HG02571 (cell line): Measurements from ENCODE around the gene NDUFV3.
"Not testable (repeated sequence)": the region's sequence is repeated elsewhere in the genome, so short reads cannot be mapped to it uniquely, and the experiment has no call there.

Experiments
- ATAC-seq: cut with Tn5 transposase; IDR thresholded peaks from one replicate; pipeline ENCODE4 v1.9.1; 2021; ENCODE audit warnings: mild to moderate bottlenecking, moderate library complexity; ENCODE audit not compliant: unreplicated experiment

NDUFV3 gene

GRCh38 chr21:42933137-42933970 lies 40.2 kb downstream of the NDUFV3 start:
- not testable (repeated sequence) for ATAC-seq

GRCh38 chr21:42933973-42934372 lies 40.9 kb downstream of the NDUFV3 start:
- not testable (repeated sequence) for ATAC-seq

GRCh38 chr21:42936360-42936759 lies 43.3 kb downstream of the NDUFV3 start:
- not testable (repeated sequence) for ATAC-seq

DNA sequence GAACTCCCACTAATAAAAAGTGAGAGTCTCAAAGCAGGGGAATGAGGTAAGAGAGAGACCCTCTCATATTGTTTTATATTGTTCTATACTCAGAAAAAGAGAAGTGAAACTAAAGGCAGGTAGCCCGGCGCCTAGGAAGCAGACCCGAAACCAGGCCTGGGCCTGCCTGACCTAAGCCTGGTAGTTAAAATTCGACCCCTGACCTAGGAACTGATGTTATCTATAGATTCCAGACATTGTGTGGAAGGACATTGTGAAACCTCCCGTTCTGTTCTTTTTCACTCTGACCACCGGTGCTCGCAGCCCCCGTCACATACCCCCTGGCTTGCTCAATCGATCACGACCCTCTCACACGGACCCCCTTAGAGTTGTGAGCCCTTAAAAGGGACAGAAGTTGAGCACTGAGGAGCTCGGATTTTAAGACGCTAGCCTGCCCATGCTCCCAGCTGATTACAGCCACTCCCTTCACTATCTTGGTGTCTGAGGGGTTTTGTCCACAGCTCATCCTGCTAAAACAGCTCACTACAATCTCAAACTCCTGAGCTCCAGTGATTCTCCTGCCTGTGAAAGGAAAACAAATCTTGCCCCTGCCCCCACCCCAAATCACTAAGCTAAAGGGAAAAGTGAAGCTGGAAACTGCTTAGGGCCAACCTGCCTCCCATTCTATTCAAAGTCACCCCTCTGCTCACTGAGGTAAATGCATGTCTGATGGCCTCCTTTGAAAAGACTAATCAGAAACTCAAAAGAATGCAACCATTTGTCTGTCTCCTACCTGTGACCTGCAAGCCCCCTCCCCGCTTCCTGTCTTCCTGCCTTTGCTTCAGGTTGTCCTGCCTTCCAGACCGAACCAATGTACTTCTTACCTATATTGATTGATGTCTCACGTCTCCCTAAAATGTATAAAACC lies 44.2 kb downstream of the NDUFV3 start:
- not testable (repeated sequence) for ATAC-seq

DNA sequence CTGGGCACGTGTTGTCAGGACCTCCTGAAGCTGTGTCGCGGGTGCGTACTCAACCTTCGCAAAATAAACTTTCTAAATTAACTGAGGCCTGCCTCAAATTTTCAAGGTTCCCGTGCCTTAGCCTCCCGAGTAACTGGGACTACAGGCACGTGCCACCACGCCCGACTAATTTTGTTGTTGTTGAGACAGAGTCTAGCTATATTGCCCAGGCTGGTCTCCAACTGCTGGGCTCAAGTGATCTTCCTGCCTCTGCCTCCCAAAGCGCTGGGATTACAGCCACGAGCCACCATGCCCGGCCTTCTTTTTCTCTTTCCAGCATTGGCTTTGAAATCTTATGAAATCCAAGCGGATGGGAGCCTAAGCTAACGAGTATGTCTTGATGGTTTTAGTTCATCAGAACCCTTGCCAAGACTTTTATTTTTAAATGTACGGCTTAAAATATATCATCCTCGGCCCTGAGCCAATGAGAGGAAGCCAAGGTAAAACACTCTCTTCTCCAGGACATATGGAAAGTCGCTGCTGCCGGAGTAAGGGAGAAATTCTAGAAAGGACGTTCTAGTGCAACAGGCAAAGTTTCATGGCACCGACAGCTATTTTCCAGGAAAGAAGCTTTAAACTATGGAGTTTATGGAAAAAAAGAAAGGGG lies 45.0 kb downstream of the NDUFV3 start:
- no peak for ATAC-seq

DNA sequence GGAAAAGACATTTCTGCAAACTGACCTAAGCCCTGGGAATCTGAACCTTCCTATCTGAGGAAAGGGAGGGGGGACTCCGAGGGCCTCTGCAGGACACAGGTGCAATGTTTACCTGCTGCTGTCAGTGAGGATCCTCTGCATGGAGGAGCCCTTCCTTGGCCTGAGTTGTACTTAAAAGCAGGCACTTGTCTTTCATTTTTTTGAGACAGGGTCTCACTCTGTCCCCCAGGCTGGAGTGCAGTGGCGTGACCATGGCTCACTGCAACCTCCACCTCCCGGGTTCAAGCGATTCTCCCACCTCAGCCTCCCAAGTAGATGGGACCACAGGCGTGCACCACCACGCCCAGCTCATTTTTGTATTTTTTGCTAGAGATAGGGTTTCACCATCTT lies 45.5 kb downstream of the NDUFV3 start:
- not testable (repeated sequence) for ATAC-seq

DNA sequence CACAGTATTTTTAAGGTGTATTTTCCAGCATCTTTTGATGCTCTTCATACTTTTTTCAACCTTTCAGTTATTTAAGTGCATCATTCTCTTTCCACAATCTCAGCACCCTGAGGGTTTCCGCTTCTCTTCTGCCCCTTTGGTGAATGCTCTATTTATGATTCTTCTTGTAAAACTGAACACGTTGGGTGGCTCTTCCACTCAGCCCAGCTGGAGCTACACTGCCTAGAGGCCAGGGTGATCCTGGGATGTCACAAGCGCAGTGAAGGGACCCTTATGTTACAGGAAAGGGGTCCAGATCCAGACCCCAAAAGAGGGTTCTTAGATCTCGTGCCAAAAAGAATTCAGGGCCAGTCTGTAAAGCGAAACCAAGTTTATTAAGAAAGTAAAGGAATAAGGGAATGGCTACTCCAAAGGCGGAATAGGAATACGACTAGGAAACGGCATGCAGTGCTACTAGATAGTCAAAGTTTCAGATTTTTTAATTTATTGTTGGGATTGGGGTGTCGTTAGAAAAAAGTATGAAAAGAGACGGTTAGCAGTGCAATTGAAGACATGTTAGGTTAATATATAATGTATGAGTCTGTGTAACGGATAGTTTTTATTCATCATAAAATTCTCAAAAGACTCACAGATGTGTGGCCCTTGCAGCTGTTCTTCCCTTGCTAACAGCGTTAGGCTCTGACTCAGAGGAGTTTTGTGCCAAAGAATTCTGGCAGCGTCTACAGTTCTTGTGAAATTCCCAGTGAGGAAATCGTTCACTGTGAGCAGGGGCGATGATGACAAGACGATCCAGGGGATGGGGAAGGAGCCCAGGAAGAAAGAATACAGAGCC lies 46.7 kb downstream of the NDUFV3 start:
- no peak for ATAC-seq

DNA sequence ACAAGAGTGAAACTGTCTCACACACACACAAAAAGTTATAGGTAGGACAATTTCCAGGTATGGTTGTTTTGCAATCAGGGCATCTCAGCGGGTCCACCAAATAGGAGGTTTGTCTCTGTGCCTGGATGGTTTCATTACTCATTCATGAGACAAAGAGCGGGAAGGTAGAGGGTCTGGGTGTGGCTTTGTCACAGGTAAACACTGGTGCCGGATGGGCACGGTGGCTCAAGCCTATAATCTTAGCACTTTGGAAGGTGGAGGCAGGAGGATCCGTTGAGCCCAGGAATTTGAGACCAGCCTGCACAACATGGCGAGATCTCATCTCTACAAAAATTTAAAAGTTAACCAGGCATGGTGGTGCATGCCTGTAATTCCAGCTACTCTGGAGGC lies 48.6 kb downstream of the NDUFV3 start:
- no peak for ATAC-seq

GRCh38 chr21:42942244-42942643 lies 49.1 kb downstream of the NDUFV3 start:
- ATAC-seq: no peak

DNA sequence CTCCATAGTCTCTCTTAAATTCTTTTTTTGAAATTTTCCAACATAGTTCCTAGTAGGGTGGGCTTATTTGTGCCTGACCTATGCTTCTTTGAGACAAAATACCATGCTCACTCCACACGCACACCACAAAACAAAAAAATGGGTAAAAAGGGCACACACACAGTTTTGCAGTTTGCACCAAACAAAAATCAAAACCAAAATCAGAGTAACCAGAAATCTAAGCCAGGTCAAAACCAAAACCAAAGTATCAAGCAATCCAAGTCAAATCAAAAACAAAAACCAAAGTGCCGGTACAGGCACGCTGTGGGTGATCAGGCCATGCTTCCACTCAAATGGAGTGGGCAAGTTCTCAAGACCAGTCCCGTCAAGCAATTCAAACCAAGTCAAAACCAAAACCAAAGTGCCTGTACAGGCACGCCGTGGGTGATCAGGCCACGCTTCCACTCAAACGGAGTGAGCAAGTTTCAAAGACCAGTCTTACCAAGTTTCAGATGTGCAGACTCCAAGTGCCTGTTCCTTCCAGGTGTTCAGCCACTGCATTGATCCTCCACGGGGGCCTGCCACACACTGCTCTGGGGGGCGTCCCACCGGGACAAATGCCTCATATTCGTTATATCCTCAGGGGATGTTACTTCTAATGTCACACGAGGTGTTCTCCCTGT lies 56.1 kb downstream of the NDUFV3 start:
- ATAC-seq: not testable (repeated sequence)

GRCh38 chr21:42951193-42951592 lies 58.1 kb downstream of the NDUFV3 start:
- ATAC-seq: not testable (repeated sequence)

DNA sequence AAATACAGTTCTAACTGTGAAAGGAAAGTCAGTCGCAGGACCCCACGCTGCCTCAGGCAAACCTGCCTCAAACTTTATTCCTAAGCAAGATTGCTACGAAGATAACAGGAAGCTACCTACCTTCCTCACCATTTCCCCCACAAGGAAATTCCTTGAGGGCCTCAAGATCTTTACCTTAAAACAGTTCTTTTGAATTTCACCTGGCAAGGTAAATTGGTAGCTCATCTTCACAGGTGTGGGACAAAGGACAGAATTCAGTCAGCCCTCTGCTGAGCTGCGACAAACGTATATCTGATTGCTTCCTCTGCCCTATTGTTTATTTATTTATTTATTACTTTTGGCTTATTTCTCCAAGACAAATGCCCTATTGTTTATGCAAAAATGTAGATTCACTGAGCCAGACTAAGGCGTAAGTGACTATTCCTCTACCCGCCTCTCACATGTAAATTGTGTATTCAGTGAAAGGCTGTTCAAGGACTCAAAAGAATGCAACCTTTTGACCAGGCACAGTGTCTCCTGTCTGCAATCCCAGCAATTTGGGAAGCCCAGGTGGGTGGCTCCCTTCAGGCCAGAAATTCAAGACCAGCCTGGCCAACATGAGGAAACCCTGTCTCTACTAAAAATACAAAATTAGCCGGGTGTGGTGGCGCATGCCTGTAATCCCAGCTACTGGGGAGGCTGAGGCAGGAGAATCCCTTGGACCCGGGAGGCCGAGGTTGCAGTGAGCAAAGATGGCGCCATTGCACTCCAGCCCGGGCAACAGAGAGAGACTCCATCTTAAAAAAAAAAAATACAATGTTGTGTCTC lies 63.9 kb downstream of the NDUFV3 start:
- no peak for ATAC-seq

DNA sequence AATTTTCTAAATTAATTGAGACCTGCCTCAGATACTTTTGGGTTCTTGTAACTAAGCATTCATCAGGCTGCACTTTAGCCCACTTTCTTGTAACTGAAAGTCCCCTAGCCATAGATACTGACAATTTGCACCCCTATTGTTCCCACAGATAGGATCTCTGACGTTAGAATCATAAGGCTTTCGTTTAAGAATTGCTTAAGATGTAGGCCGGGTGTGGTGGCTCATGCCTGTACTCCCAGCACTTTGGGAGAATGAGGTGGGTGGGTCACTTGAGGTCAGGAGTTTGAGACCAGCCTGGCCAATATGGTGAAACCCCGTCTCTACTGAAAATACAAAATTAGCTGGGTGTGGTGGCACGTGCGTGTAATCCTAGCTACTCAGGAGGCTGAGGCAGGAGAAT lies 65.0 kb downstream of the NDUFV3 start:
- ATAC-seq: not testable (repeated sequence)

DNA sequence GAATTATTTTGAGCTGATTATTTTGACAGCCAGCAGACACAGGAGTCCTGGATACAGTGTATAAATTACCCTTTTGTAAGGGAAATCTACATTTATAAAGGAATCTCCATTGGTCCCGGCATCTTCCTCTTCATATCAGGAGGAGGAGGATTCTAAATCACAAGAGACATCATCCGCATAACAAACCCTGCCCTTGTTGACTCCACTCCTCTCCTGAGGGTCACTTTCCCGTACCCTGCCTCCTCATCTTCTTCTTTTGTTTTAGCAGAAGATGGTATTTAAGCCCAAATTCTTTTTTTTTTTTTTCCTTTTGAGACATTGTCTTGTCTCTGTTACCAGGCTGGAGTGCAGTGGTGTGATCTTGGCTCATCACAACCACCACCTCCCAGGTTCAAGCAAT lies 66.6 kb downstream of the NDUFV3 start:
- no peak for ATAC-seq

DNA sequence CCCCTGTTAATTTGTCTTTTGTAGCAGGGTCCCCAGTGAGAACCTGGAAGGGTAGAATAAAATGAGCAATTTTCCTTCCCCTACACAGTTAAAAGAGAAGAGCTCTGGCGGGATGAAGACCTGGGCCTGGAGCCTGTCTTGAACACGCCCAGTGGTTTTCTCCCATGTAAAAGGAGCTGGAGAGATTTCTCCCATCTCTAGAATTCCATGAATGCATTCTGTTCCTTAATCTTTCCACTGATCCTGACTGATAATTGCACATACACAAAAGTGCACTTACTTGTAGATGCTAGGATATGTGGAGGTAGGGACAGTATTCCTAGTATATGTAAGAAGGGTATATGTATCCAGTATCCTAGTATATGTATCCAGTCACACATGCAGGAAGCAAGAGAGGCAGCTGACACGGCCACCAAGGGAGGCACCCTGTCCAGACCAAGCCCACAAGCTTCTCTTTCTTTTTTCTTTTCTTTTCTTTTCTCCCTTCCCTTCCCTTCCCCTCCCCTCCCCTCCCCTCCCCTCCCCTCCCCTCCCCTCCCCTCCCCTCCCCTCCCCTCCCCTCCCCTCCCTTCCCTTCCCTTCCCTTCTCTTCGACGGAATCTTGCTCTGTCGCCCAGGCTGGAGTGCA lies 69.4 kb downstream of the NDUFV3 start:
- no peak for ATAC-seq
